Loucy (cell line): Measurements from ENCODE around the gene PBX4.

ENCODE experiments used
- EZH2phosphoT487 ChIP-seq: fragments of 200-600 bp; IDR thresholded peaks from 2 replicates; pipeline ENCODE4 v1.6.1; 2018; ENCODE audit warnings: antibody characterized with exemption, mild to moderate bottlenecking, moderate library complexity, borderline replicate concordance
- TF ChIP-seq, protein P1 (sequence below): fragments of 200-600 bp; sonication (generic); conservative IDR thresholded peaks from 2 replicates; pipeline ENCODE4 v1.5.1; 2014; ENCODE audit warnings: mild to moderate bottlenecking, antibody characterized with exemption, low read length

DNA sequence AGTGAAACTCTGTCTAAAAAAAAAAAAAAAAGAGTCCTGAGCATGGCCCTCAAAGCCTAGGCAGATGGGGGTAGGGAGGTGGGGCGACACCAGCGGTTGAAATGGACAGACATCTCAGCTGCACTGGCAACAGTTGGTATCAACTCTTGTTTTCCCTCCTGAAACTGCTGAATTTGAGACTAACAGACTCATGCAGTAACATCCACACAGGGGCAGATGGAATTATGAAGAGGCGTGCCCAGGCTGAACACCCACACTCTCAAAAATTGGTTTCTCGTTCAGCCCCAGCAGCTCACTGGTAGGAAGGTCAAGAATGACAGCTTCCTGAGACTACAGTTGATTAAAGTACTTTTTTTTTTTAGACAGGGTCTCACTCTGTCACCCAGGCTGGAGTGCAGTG is 24.1 kb downstream of the PBX4 start:
- TF ChIP-seq, protein P1, sequence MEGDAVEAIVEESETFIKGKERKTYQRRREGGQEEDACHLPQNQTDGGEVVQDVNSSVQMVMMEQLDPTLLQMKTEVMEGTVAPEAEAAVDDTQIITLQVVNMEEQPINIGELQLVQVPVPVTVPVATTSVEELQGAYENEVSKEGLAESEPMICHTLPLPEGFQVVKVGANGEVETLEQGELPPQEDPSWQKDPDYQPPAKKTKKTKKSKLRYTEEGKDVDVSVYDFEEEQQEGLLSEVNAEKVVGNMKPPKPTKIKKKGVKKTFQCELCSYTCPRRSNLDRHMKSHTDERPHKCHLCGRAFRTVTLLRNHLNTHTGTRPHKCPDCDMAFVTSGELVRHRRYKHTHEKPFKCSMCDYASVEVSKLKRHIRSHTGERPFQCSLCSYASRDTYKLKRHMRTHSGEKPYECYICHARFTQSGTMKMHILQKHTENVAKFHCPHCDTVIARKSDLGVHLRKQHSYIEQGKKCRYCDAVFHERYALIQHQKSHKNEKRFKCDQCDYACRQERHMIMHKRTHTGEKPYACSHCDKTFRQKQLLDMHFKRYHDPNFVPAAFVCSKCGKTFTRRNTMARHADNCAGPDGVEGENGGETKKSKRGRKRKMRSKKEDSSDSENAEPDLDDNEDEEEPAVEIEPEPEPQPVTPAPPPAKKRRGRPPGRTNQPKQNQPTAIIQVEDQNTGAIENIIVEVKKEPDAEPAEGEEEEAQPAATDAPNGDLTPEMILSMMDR, result no peak
- no peak for TF ChIP-seq EZH2phosphoT487
